OCI-M1 (cell line): ENCODE results near the gene SKAP1.
"Not testable (repeated sequence)": the region's sequence is repeated elsewhere in the genome, so short reads cannot be mapped to it uniquely, and the experiment has no call there.

Experiments used
- DNase-seq: peaks from one replicate; lab custom pipeline; 2025; lab: John Stamatoyannopoulos, UW

SKAP1 gene

GRCh38 chr17:48429638-48430586 lies at the start of gene SKAP1:
TSS of gene SKAP1 (minus strand) at chr17:48430214.
- DNase-seq = no peak

GRCh38 chr17:48479014-48479402 lies 49.0 kb upstream of the SKAP1 start:
- no peak for DNase-seq

- peak; percentile 98 for DNase-seq
Observed at GRCh38 chr17:48478224-48479013, 48.4 kb upstream of the SKAP1 start.

- no peak for DNase-seq
Observed at GRCh38 chr17:48477221-48477620, 47.2 kb upstream of the SKAP1 start.

DNA sequence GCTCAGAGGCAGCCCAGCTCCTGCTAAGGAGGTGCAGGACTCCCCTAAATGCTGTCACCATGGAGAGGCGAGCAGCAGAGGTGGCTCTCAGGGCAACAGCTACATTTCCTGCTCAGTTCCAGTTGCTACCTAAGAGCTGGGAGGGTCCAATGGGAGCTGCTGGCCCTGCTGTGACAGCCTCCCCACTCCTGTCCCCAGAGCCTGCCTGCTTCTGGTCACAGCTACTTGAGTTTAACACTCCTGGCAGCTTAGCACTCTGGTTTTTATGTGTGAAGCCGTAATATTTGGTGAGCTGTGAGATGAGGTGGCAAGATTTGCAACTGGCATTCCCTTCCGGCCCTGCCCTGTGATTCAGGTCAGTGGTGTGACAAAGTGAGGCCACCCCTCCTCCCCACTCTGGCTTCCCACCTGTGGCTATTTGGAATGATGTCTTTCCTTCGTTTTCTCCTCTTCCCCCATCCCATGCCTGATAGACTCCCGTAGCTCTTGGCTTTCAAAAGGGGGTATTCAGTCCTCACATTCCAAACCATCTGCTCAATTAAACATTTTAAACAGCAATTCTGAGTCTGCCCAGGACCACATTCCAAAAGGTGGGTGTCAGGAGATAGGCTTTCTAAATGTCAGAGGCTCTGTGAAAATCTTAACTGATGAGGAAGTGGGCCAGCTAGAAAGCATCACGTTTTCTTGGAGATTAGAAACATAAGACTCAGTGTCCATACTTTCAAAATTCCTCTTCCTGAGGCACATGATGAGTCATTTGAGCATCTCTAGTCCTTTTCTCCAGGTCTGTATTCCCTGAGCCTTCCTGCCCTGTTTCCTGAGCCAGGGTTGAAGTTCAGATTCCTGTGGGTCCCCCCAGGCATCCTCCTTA lies 42.6 kb upstream of the SKAP1 start:
- DNase-seq = no peak

GRCh38 chr17:48471817-48472410 lies 41.9 kb upstream of the SKAP1 start:
- DNase-seq = no peak

GRCh38 chr17:48470388-48471034 lies 40.5 kb upstream of the SKAP1 start:
- no peak for DNase-seq

DNA sequence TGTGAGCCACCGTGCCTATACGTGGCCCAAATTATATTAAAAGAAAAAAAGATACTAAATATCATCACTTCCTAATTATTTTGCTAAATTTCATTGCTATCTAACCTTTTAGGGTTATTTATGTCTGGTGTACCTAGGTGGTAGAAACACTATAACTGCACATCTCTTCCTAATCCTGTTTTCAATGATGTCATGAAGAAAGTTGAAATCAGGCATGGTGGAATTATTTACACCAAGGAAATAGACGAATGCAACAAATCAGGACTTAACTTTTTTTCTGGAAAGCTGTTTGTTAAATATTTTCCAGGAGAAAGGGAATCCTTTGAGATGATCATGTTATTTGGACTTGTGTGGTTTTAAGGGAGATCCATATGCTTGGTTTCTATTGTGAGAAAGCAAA lies 39.2 kb upstream of the SKAP1 start:
- DNase-seq = no peak

- DNase-seq = no peak
Observed at GRCh38 chr17:48468299-48468698, 38.3 kb upstream of the SKAP1 start.

GRCh38 chr17:48465884-48466283 lies 35.9 kb upstream of the SKAP1 start:
- DNase-seq = no peak

- no peak for DNase-seq
Observed at GRCh38 chr17:48463526-48463925, 33.5 kb upstream of the SKAP1 start.

- no peak for DNase-seq
Observed at GRCh38 chr17:48462946-48463345, 32.9 kb upstream of the SKAP1 start.

DNA sequence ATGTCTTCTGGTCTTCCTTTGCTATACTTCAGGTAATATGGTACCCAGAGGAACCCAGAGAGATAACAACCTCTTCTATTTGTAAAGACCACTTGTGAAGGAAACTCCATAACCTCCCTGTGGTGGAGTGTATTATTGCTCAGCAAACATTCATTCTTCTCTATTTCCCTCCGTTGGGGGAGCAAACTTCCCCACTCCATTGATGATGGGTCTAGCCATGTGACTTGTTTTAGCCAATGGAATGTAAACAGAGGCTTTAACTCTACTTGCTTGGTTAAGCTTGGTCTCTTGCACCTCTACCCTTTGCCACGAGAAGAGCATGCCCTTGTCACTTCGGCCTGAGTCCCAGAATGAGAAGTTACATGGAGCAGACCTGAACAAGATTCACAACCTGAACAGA lies 30.0 kb upstream of the SKAP1 start:
- DNase-seq = peak; percentile 49

GRCh38 chr17:48459070-48459844 lies 29.2 kb upstream of the SKAP1 start:
- DNase-seq = no peak

GRCh38 chr17:48457080-48457836 lies 27.2 kb upstream of the SKAP1 start:
- peak; percentile 87 for DNase-seq

- DNase-seq = peak; percentile 58
Observed at GRCh38 chr17:48456589-48456988, 26.6 kb upstream of the SKAP1 start.

GRCh38 chr17:48455791-48456190 lies 25.8 kb upstream of the SKAP1 start:
- no peak for DNase-seq

DNA sequence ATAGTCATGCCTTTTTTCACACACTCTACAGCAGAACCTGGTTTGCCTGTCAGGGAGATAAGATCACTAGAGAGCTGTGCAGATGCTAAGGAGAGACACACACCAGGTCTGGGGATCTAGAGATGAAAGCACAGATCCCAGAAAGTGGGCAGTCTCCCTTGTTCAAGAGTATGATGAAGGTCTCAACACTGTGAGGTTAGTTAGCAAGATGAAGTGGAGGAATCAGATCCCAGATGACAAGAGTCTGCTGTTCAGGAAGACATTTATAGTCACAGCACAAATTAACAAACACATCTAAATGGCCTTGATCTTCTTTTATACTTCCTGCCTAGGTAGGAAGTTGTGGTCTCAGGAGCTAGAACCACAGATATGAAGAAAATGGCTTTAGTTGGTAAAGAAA lies 23.4 kb upstream of the SKAP1 start:
- DNase-seq = no peak

DNA sequence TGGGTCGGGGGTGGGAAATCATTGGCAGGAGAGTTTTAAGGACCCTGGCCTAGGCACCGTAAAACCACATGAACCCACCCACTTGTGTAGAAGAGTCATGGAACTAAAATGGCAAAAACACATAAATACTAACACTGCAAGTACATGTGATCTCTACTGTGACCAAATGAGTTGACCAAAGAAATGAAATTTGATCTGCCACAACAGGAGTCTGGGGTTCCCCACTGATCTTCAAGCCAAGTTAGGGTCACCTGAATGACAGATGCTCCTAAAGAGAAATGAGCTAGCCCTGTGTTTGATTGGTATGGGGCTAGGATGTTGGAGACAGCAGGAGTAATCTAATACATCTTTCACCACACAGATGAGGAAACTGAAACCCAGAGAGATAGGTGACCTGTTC lies 21.5 kb upstream of the SKAP1 start:
- no peak for DNase-seq

DNA sequence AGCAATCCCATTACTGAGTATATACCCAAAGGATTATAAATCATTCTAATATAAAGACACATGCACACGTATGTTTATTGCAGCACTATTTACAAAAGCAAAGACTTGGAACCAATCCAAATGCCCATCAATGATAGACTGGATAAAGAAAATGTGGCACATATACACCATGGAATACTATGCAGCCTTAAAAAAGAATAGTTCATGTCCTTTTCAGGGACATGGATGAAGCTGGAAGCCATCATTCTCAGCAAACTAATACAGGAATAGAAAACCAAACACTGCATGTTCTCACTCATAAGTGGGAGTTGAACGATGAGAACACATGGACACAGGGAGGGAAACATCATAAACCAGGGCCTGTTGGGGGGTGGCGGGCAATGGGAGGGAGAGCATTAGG lies 19.3 kb upstream of the SKAP1 start:
- not testable (repeated sequence) for DNase-seq
